ENCODE results near the gene IGFALS.

DNA sequence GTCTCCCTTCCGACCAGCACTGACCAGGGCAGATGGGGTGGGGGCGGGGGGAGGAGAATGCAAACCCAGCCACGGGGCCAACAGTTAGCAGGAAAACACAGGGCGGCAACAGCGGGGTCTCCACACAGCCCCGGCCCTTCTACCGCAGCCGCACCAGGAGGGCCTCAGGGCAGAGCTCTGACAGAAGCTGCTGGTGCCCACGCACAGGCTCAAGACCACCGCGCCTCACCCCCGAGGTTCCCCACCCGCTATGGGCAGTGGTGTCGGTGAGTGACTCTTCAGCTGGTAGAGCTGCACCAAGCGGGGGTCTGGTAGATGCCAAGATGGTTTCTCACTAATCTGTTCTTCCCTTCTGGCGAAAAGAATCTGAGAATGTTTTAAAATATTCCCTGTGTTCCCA is 17.0 kb upstream of the IGFALS start:
- TF ChIP-seq, protein P1, sequence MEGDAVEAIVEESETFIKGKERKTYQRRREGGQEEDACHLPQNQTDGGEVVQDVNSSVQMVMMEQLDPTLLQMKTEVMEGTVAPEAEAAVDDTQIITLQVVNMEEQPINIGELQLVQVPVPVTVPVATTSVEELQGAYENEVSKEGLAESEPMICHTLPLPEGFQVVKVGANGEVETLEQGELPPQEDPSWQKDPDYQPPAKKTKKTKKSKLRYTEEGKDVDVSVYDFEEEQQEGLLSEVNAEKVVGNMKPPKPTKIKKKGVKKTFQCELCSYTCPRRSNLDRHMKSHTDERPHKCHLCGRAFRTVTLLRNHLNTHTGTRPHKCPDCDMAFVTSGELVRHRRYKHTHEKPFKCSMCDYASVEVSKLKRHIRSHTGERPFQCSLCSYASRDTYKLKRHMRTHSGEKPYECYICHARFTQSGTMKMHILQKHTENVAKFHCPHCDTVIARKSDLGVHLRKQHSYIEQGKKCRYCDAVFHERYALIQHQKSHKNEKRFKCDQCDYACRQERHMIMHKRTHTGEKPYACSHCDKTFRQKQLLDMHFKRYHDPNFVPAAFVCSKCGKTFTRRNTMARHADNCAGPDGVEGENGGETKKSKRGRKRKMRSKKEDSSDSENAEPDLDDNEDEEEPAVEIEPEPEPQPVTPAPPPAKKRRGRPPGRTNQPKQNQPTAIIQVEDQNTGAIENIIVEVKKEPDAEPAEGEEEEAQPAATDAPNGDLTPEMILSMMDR (IDR thresholded peaks at IDR 0.05) = no peak
- no peak for TF ChIP-seq POLR2A (IDR thresholded peaks at IDR 0.05)

All from heart left ventricle (tissue), 13 donors.